Activated naive CD4-positive, alpha-beta T cell (primary cell): ENCODE results near the gene MSL2.
"Not testable (repeated sequence)": the region's sequence is repeated elsewhere in the genome, so short reads cannot be mapped to it uniquely, and the experiment has no call there.

Experiments used
- DNase-seq, 4 experiments: peaks; one replicate each; lab custom pipeline; 2025; lab: John Stamatoyannopoulos, UW

MSL2 gene

DNA sequence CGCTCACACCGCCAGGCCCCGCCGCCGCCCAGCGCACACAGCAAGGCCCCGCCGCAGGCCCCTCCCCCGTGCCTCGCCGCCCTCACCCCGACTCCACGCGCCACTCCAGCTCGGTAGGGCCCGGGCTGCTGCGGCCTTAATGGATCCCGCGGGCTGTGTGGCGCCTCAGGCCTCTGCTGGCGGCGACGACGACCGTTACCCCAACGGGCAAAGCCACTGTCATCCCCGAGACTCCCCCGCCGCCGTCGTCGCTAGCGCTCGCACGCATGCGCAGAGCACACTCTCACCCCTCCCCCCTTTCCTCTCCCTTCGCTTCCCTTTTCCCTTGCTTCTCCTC lies at the start of gene MSL2:
MSL2 (minus strand) TSS at position 272 of the 337 bp plus-strand sequence. CDS start 1,222 bp downstream, outside the sequence.
- peak in 1 of 4 experiments; percentile 90 for DNase-seq

GRCh38 chr3:136245691-136246090 lies 49.6 kb upstream of the MSL2 start:
- DNase-seq = no peak

- no peak for DNase-seq
Observed at GRCh38 chr3:136239094-136239493, 43.0 kb upstream of the MSL2 start.

GRCh38 chr3:136237961-136238649 lies 42.0 kb upstream of the MSL2 start:
- DNase-seq = no peak

DNA sequence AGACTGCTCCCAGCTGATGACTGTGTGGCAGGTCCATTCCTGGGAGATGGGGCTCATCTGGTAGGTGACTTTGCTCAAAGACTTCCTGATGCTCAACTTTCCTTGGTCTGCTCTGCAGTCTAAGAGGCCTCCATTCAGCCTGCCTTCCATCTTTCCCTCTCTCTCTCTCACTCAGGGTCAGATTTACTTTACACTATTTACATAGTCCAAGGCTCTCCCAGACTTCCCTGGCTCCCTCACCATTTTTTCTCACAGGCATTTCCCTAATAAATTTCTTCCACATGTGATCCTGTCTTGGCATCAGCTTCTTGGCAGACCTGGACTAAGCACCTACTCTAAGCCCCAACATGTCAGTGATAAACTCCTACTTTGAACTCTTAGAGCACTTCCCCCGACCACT lies 41.0 kb upstream of the MSL2 start:
- no peak for DNase-seq

- DNase-seq = no peak
Observed at GRCh38 chr3:136236109-136236508, 40.0 kb upstream of the MSL2 start.

DNA sequence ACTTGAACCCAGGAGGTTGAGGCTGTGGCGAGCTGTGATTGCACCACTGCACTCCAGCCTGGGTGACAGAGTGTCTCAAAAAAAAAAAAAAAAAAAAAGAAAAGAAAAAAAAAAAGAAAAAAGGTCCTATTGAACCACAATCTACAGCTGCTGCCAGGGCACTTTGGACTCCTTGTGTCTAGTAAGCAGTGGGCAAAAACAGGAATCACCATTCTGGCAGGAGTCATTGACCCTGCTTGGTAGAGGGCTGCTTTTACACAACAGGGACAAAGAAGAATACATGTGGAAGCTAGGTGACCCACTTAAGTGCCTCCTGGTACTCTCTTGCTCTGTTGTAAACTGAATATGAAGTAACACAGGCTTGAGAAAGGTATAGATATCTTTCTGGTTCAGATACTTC lies 39.4 kb upstream of the MSL2 start:
- DNase-seq = no peak

GRCh38 chr3:136232413-136232812 lies 36.3 kb upstream of the MSL2 start:
- no peak for DNase-seq

- DNase-seq = not testable (repeated sequence)
Observed at GRCh38 chr3:136222746-136223145, 26.6 kb upstream of the MSL2 start.

GRCh38 chr3:136211547-136211946 lies 15.4 kb upstream of the MSL2 start:
- DNase-seq = no peak

DNA sequence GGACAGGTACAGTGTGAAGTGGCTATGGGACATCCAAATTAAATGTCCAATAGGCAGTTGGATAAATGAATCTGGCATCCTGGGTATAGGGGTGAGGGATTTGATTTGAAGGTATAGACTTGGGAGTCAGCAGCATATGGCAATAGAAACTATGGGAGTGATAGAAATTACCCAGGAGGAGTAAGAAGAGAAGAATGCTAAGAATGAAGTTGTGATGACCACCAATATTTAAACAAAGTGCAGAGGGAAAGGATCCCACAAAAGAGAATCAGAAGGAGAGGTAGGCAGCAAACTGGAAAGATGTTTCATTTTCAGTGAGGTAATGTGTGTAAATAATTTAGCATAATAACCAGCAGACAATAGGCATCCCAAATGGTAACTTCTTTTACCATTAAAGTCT lies 13.8 kb upstream of the MSL2 start:
- no peak for DNase-seq

DNA sequence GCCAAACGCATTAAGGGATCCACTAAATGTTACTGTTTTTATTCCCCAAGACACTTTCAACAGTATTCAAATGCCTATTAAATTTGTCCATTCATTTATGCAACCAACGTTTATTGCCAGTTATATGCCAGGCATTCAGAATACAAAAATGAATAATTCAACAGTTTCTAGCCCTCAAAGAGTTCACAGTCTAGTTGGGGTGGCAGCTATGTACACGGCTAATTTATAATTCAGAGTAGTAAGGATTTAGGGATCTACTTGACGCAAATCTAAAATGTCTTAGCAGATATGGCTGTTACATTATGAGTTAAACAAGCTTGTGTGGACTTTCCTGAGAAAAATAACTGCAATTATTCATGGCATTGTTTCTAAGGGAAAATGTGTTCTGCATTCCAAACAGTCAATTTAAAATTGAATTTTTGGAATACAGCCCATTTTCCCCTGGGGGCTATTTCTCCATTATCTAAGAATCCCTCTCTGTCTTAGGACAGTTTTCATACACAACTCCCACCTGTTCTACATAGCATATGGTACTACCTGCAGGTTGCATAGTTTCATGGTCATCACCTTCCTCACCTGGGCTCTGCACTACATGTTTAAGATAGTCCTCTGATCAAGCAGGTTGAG lies 11.5 kb upstream of the MSL2 start:
- no peak for DNase-seq

DNA sequence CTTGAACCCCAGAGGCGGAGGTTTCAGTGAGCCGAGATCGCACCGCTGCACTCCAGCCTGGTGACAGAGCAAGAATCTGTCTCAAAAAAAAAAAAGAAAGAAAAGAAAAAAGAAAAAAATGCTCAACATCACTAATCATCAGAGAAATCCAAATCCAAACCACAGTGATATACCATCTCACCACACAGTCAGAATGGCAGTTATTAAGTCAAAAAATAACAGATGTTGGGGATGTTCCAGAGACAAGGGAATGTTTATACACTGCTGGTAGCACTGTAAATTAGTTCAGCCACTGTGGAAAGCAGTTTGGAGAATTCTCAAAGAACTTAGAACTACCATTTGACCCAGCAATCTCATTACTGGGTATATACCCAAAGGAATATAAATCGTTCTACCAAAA lies 3.1 kb upstream of the MSL2 start:
- not testable (repeated sequence) for DNase-seq

DNA sequence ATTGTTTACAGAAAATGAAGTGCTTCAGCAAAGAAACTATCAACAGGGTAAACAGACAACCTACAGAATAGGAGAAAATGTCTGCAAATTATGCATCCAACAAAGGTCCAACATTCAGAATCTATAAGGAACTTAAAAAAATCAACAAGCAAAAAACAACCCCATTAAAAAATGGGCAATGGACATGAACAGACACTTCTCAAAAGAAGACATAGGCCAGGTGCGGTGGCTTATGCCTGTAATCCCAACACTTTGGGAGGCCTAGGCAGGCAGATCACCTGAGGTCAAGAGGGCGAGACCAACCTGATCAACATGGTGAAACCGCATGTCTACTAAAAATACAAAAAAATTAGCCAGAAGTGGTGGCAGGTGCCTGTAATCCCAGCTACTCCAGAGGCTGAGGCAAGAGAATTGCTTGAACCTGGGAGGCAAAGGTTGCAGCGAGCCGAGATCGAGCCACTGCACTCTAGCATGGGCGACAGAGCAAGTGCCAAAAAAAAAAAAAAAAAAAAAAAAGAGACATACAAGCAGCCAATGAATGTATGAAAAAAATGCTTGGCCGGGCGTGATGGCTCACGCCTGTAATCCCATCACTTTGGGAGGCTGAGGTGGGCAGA lies 2.4 kb upstream of the MSL2 start:
- DNase-seq = not testable (repeated sequence)

DNA sequence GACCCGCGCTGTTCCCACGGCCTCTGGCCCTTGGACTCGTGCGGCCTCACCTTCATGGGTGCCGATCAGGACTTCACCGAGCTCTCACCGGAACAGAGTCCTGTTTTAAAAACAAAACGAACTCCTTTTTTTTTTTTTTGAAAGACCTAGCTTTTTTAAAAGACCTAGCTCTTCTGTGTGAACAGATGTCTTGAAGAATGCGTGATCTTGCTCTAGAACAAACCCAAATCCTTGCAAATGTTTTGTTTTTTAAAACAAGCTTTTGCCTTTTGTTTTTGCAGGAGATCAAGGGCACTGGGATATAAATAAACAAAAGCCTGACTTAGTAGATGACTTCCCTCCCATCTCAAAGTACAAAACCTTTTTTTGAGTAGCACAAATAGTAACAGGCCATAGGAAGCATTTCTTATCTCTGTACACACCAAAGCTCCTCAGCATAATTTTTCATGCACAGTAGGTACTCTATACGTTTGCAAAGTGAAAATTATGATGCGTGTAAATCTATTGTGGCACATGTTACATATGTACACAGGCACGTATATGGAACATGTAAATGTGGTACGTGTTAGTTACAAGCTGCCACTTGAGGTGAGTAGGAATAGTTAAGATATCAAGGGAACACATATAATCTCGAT lies 1.1 kb upstream of the MSL2 start:
- DNase-seq = no peak

DNA sequence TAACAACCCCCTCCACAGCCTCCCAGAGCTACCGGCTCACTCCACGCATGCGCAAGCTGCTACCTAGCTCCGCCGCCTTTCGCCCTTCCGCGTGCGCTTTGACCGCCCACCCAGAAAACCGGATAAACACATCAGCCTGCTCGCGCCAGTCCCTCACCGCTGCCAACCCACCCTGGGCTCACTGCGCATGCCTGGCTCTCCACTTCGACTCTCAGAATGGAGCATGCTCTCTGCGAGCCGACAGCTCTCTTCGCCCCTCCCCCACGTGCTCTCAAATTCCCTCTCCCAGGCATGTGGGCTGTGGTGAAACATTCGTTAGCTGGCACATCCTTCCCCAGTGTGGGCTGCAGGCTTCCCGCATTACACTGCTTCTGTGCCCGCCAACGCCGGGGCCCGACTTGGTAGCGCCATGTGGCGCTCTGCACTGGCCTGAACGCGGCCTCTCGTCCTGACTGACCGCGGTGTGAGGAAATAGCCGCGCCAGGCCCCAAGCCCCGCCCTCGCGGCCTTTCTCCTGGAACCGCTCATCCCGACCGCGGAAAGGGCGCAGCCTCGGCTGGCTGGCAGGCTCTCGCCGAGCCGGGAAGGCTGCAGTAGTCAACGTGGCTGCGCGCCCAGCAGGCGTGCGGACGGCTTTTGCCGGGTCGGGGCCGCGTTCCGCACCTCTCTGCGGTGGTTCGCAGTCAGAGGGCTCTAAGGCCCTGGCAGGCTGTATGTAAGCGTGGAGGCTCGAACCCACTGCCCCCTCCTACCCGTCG lies 445 bp upstream of the MSL2 start:
- peak; percentile 96 to 99 (median 98) for DNase-seq

GRCh38 chr3:136195258-136196063 lies 674 bp downstream of the MSL2 start:
- peak; percentile 38 to 80 (median 70) for DNase-seq

DNA sequence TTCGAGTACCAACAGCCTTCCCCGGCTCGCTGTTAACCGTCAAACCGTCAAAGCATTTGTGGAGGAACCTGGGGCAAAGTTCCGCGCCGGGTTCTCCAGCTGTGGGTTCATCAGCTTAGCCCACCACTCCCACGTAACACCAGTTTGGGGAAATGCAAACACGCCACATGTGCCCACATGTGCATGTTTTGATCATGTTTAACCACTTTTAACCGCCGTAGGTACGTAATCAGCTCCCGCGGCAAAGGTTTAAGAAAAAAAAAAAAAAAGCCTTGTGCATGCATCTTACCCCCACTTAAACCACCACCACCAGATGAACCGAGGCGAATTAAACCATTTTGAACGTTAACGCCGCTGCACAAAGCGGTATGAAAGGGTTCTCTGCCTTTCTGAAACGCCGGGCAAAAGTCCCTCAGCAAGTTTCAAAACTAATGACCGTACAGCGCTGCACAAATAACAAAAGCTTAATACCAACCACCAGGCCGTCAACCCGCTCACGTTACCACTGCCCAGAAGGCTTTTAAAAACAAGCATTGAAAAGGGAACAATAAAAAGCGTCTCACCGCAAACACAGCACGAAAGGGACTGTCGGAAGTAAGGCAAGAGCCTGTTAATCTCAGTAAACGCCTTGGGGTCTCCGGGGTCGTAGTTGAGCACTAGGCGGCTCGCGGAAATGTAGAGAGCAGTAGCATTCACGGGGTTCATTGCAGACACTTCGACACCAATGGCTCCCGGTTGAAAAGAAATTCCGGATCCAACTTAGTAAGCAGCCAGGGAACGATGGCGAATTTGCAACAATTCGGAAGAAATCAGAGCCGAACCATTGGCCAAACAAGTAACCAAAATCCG lies 1.5 kb downstream of the MSL2 start:
- DNase-seq = peak; percentile 18 to 43 (median 30)

- no peak for DNase-seq
Observed at GRCh38 chr3:136193278-136194054, 2.7 kb downstream of the MSL2 start.

DNA sequence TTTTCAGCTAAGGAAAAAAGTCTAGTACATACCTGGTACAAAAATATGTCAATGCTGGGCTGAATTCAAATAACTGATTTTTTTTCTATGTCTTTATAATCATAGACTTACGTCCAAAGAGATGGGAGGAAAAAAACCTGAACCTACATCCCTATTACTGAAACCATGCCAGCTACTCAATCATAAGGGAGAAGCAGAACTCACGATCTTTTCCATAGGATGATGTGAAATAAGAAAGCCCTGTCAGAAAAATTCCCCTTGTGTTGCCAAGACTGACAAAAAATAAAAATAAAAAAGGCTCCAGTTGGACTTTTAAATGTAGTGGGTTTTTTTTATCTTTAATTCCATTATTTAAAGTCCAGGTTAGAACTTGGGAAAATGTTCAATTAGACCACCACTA lies 3.3 kb downstream of the MSL2 start:
- DNase-seq = no peak
